ENCODE measurements around the gene TIMM23B.
"Not testable (repeated sequence)": the region's sequence is repeated elsewhere in the genome, so short reads cannot be mapped to it uniquely, and the experiment has no call there.

TIMM23B gene

GRCh38 chr10:49942339-49942705 is 469 bp downstream of the TIMM23B start:
- not testable (repeated sequence) for H3K9ac ChIP-seq (ENCODE audit: low read depth, low read length, poor library complexity); H3K9me3 ChIP-seq (replicated peaks in 1 of 2; ENCODE audit: control insufficient read depth in 2 of 2, insufficient read depth in 1 of 2, low read depth in 1 of 2, low read length in 2 of 2); H3K18ac ChIP-seq (ENCODE audit: low read length); H2BK12ac ChIP-seq (ENCODE audit: low read length); H4K91ac ChIP-seq (ENCODE audit: low read depth, low read length, poor library complexity); H2BK5ac ChIP-seq (ENCODE audit: low read length); H3K27me3 ChIP-seq (ENCODE audit: control insufficient read depth in 3 of 3, insufficient read depth in 3 of 3, low read depth in 1 of 3, low read length in 3 of 3); H3K27ac ChIP-seq (replicated peaks; ENCODE audit: low read length); H2AK5ac ChIP-seq (ENCODE audit: low read depth, low read length); H3K79me1 ChIP-seq (ENCODE audit: low read depth, low read length); H3K4ac ChIP-seq (ENCODE audit: low read length); H3K4me1 ChIP-seq (ENCODE audit: control insufficient read depth in 2 of 2, insufficient read depth in 1 of 2, low read depth in 1 of 2, low read length in 2 of 2); H2BK120ac ChIP-seq (ENCODE audit: low read depth, low read length); DNase-seq (ENCODE audit: low spot score); H4K8ac ChIP-seq (ENCODE audit: low read depth, low read length); H3K23ac ChIP-seq (ENCODE audit: low read depth, low read length, poor library complexity); H2BK15ac ChIP-seq (ENCODE audit: low read length); H3K14ac ChIP-seq (ENCODE audit: low read length)
- Histone ChIP-seq H2AFZ (ENCODE audit: low read length) (peak overlapping the region; percentile 83), H3K4me2 (ENCODE audit: insufficient read depth, low read length, poor library complexity, severe bottlenecking) (peak overlapping the region; percentile 57), H3K36me3 (replicated peaks in 1 of 2; ENCODE audit: control insufficient read depth in 2 of 2, insufficient read depth in 2 of 2, low read length in 2 of 2) (peaks cover 0 to 12% of the 10 kb centered on the region in 2 donors), H3K4me3 (ENCODE audit: low read length in 2 of 2) (peak overlapping the region; percentile 70 to 94)
- WGBS, 2 donors (ENCODE audit: extremely low coverage in 2 of 2, insufficient read length in 2 of 2, insufficient replicate concordance in 1 of 2), result no CpG with 5 or more reads among the region's 12 CpGs

DNA sequence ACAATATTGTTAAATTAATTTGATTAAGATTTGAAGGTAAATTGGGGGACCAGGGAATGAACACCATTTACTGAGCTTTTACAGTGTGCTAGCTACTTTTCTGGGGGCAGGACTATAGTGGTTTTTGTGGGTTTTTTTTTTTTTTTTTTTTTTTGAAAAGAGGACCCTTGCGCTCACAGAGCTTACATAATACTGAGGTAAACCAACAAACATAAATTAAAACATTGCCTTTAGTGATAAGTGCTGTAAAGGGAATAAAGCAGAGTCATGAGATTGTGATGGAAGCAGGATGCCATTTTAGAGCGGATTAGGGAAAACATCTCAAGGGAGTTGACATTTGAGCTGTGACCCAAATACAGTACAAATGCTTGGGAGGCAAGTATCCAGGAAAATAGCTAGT is 1.8 kb downstream of the TIMM23B start:
- WGBS, 2 donors (ENCODE audit: extremely low coverage in 2 of 2, insufficient read length in 2 of 2, insufficient replicate concordance in 1 of 2), result no CpG with 5 or more reads among the region's 2 CpGs
- not testable (repeated sequence) for DNase-seq (ENCODE audit: low spot score); H3K27ac ChIP-seq (replicated peaks; ENCODE audit: low read length)

DNA sequence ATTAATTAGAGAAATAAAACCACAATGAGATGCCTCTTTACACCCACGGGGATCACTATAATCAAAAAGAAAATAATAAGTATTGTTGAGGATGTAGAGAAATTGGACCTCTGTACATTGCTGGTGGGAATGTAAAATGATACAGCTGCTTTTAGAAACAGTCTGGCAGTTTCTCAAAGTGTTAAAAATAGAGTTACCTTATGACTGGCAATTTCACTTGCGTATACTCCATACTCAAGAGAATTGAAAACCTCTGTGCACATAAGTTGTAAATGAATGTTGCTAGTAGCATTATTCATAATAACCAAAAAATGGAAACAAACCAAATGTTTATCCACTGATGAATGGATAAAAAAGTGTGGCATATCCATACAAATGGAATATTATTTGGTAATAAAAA is 6.3 kb downstream of the TIMM23B start:
- not testable (repeated sequence) for H3K27ac ChIP-seq (replicated peaks; ENCODE audit: low read length); H3K4me1 ChIP-seq (ENCODE audit: control insufficient read depth in 2 of 2, insufficient read depth in 1 of 2, low read depth in 1 of 2, low read length in 2 of 2); H2AK5ac ChIP-seq (ENCODE audit: low read depth, low read length); H2AFZ ChIP-seq (ENCODE audit: low read length); DNase-seq (ENCODE audit: low spot score); H3K18ac ChIP-seq (ENCODE audit: low read length); H3K23ac ChIP-seq (ENCODE audit: low read depth, low read length, poor library complexity); H2BK15ac ChIP-seq (ENCODE audit: low read length); H3K4ac ChIP-seq (ENCODE audit: low read length); H3K9me3 ChIP-seq (replicated peaks in 1 of 2; ENCODE audit: control insufficient read depth in 2 of 2, insufficient read depth in 1 of 2, low read depth in 1 of 2, low read length in 2 of 2); H3K4me3 ChIP-seq (ENCODE audit: low read length in 2 of 2); H4K91ac ChIP-seq (ENCODE audit: low read depth, low read length, poor library complexity); H3K14ac ChIP-seq (ENCODE audit: low read length); H3K9ac ChIP-seq (ENCODE audit: low read depth, low read length, poor library complexity); H3K79me1 ChIP-seq (ENCODE audit: low read depth, low read length); H2BK120ac ChIP-seq (ENCODE audit: low read depth, low read length); H2BK12ac ChIP-seq (ENCODE audit: low read length); H4K8ac ChIP-seq (ENCODE audit: low read depth, low read length); H2BK5ac ChIP-seq (ENCODE audit: low read length); H3K27me3 ChIP-seq (ENCODE audit: control insufficient read depth in 3 of 3, insufficient read depth in 3 of 3, low read depth in 1 of 3, low read length in 3 of 3); H3K4me2 ChIP-seq (ENCODE audit: insufficient read depth, low read length, poor library complexity, severe bottlenecking)
- peaks cover 0 to 21% of the 10 kb centered on the region in 2 donors for H3K36me3 ChIP-seq (replicated peaks in 1 of 2; ENCODE audit: control insufficient read depth in 2 of 2, insufficient read depth in 2 of 2, low read length in 2 of 2)
- no CpG with 5 or more reads among the region's 2 CpGs for WGBS, 2 donors (ENCODE audit: extremely low coverage in 2 of 2, insufficient read length in 2 of 2, insufficient replicate concordance in 1 of 2)

More for the DNA sequence above, 1.8 kb downstream of the TIMM23B start:
- not testable (repeated sequence) for H2BK120ac ChIP-seq (ENCODE audit: low read depth, low read length); H3K23ac ChIP-seq (ENCODE audit: low read depth, low read length, poor library complexity); H2AK5ac ChIP-seq (ENCODE audit: low read depth, low read length); H3K4me3 ChIP-seq (ENCODE audit: low read length in 2 of 2); H3K14ac ChIP-seq (ENCODE audit: low read length); H2BK12ac ChIP-seq (ENCODE audit: low read length); H4K91ac ChIP-seq (ENCODE audit: low read depth, low read length, poor library complexity); H3K4ac ChIP-seq (ENCODE audit: low read length); H3K18ac ChIP-seq (ENCODE audit: low read length); H4K8ac ChIP-seq (ENCODE audit: low read depth, low read length); H3K79me1 ChIP-seq (ENCODE audit: low read depth, low read length); H3K9ac ChIP-seq (ENCODE audit: low read depth, low read length, poor library complexity); H3K9me3 ChIP-seq (replicated peaks in 1 of 2; ENCODE audit: control insufficient read depth in 2 of 2, insufficient read depth in 1 of 2, low read depth in 1 of 2, low read length in 2 of 2); H2AFZ ChIP-seq (ENCODE audit: low read length); H3K27me3 ChIP-seq (ENCODE audit: control insufficient read depth in 3 of 3, insufficient read depth in 3 of 3, low read depth in 1 of 3, low read length in 3 of 3); H2BK15ac ChIP-seq (ENCODE audit: low read length); H3K4me2 ChIP-seq (ENCODE audit: insufficient read depth, low read length, poor library complexity, severe bottlenecking); H2BK5ac ChIP-seq (ENCODE audit: low read length); H3K4me1 ChIP-seq (ENCODE audit: control insufficient read depth in 2 of 2, insufficient read depth in 1 of 2, low read depth in 1 of 2, low read length in 2 of 2)
- H3K36me3 ChIP-seq (replicated peaks in 1 of 2; ENCODE audit: control insufficient read depth in 2 of 2, insufficient read depth in 2 of 2, low read length in 2 of 2), result peaks cover 0 to 15% of the 10 kb centered on the region in 2 donors

DNA sequence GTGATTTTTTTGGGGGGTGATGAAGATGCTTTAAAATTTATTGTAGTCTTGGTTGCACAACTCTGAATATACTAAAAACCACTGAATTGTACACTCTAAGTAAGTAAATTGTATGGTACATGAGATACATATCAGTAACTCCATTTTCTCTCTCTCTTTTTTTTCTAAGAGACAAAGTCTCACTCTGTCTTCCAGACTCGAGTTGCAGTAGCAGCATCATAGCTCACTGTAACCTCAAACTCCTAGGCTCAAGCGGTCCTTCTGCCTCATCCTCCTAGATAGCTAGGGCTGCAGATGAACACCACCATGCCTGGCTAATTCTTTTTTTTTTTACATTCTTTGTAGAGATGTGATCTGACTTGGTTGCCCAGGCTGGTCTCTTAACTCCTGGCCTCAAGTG is 6.9 kb downstream of the TIMM23B start:
- H3K4me2 ChIP-seq (ENCODE audit: insufficient read depth, low read length, poor library complexity, severe bottlenecking); H3K9me3 ChIP-seq (replicated peaks in 1 of 2; ENCODE audit: control insufficient read depth in 2 of 2, insufficient read depth in 1 of 2, low read depth in 1 of 2, low read length in 2 of 2); H4K8ac ChIP-seq (ENCODE audit: low read depth, low read length); H2AFZ ChIP-seq (ENCODE audit: low read length); H2BK120ac ChIP-seq (ENCODE audit: low read depth, low read length); H3K27ac ChIP-seq (replicated peaks; ENCODE audit: low read length); H2AK5ac ChIP-seq (ENCODE audit: low read depth, low read length); H2BK12ac ChIP-seq (ENCODE audit: low read length); DNase-seq (ENCODE audit: low spot score); H3K23ac ChIP-seq (ENCODE audit: low read depth, low read length, poor library complexity); H3K18ac ChIP-seq (ENCODE audit: low read length); H3K9ac ChIP-seq (ENCODE audit: low read depth, low read length, poor library complexity); H3K4ac ChIP-seq (ENCODE audit: low read length); H2BK5ac ChIP-seq (ENCODE audit: low read length); H3K4me1 ChIP-seq (ENCODE audit: control insufficient read depth in 2 of 2, insufficient read depth in 1 of 2, low read depth in 1 of 2, low read length in 2 of 2); H3K4me3 ChIP-seq (ENCODE audit: low read length in 2 of 2); H4K91ac ChIP-seq (ENCODE audit: low read depth, low read length, poor library complexity); H3K79me1 ChIP-seq (ENCODE audit: low read depth, low read length); H3K27me3 ChIP-seq (ENCODE audit: control insufficient read depth in 3 of 3, insufficient read depth in 3 of 3, low read depth in 1 of 3, low read length in 3 of 3); H2BK15ac ChIP-seq (ENCODE audit: low read length); H3K14ac ChIP-seq (ENCODE audit: low read length): not testable (repeated sequence)
- H3K36me3 ChIP-seq (replicated peaks in 1 of 2; ENCODE audit: control insufficient read depth in 2 of 2, insufficient read depth in 2 of 2, low read length in 2 of 2), result peaks cover 0 to 19% of the 10 kb centered on the region in 2 donors
- no CpG with 5 or more reads among the region's 2 CpGs for WGBS, 2 donors (ENCODE audit: extremely low coverage in 2 of 2, insufficient read length in 2 of 2, insufficient replicate concordance in 1 of 2)
